Measurements from ENCODE around the gene MYORG.

Gene MYORG

DNA sequence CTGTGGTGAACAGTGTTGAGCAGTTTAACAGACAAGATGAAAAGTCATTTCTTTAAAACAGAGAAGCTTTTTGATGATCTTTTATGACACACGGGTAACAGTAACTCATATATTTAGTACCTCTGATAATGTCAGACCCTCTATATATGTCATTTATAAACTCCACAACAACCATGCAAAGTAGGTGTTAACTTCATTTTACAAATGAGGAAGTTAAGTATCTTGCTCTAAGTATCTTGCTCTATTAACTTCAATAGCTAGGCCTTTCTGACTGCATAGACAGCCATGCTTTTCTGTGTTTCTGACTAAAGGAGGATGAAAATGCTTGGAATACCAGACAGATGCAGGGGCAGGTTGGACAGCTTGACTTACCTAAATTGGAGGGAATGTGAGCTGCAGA lies 45.5 kb downstream of the MYORG start:
- DNase-seq: no peak

DNA sequence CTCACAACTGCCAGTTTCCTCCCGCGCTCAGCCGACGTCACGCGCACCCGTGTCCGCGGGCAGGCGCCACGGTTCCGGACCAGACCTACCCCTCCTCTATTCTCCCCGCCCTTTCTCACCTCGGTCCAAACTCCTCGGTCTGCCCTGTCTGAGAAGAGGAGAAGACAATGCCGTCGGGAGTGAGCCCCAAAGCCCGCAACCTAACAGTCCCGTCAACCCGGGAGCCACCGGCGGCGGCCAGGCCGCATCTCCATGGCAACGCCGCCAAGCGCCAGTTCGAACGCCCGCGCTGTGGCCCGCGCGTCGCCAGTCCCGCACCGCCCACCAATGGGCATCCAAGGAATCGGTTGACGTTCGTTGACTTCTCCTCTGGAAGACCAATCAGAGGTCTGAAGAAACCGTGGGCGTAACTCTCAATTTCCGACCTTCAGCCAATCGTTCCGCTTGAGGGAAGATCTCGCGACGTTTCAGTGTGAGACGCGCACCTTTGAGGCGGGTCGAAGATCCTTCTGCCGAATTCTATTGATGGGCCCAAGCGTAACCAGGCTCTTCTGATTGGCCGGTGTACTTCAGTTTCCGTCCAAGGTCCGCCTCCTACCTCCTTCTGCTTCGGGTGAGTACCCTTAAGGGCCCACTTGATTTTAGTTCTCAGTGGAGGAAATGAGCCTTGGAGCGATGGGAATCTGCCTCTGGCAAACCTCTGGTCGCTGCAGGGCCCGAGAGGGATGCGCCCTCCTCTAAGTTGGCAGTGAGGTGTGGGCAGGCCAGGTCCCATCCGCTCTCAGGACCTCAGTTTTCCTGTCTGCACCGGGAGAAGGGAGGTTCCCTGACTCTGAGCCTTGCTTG lies 47.5 kb downstream of the MYORG start, which contains the start of the genes KIF24 and NUDT2:
Gene KIF24 (minus strand): TSS at position 282 of the 846 bp plus-strand sequence. CDS start 17,922 bp downstream, outside the sequence.
Gene NUDT2 (plus strand): TSS at position 583 of the 846 bp plus-strand sequence. CDS start 9,471 bp downstream, outside the sequence.
- DNase-seq: peak; percentile 96

DNA sequence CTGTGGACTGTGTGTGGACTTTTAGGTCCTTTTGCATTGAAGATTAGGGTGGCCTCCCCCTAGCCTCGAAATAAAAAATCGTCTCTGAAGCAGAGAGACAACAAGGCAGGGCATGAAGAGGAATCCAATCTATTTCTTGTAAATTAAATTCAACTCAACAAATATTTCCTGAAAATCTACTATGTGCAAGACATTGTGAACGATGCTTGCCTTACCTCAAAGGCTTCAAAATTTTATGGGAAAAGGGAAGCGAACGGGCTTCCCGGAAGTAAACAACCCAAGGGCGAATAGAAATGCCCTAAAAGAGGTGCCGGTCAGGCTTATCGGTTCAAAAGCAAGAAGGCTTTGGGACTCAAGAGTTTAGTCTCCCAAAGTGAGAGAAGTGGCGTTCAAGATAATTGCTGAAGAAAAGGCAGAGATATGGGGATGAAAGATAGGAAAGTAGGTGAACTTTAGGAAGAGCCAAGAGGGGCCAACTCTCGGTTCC lies 48.2 kb downstream of the MYORG start:
- DNase-seq: no peak

DNA sequence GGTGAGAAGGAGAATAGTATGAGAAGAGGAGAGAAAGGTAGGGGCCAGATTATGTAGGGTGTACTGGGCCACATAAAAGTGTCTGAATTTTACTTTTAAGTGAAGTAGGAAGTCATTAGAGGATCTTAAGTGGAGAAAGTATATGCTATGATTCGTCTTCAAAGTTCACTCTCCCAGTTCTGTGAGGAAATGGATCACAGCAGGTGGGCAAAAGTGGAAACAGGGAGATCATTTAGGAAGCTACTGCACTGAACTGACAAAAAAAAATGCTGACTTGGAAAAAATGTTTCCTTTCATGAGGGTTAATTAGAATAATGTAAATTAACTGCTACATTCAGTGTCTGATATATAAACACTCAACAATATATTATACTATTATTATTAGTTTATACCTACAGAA lies 50.0 kb downstream of the MYORG start:
- no peak for DNase-seq

DNA sequence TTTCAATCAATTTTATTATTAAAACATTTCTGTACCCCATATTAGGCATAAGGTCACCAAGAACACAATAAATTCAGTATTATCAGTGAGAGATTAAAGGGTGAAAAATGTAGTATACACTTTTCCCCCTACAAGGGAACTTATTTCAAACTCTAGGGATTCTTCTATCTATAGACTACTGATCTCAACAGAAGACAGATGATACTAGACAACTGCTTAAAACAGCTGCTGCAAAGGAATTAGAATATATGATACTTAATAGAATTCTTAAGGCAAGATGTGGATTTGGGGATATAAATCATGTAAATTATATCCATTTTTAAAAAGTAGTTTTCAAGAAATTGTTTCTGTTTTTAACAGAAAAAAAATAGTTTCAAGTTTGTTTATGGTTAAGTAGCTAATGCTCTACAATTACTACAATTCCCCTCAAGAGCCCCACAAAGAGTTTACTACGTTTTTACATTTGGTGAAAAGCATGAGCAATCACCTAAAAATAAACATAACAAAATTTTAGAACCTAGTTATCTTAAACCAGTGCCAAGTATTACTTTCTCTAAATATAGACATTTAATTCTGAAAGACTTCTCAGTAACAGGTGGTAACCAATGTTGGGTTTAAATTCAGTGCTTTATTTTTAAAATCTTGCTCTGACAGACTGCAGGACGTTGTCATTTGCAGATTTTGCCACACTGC lies 53.7 kb downstream of the MYORG start:
- DNase-seq: no peak

DNA sequence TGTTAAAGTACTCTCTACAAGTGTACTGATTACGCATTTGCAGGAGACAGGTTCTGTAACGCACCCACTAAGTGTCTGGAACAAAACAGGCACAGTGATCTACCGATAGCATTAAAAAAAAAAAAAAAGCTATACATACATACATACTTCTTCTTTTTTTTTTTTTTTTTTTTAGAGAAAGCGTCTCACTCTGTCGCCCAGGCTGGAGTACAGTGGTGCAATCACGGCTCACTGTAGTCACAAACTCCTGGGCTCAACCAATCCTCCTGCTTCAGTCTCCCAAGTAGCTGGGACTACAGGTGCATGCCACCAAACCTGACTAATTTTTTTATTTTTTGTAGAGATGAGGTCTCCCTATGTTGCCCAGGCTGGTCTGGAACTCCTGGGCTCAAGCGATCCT lies 55.2 kb downstream of the MYORG start:
- no peak for DNase-seq

DNA sequence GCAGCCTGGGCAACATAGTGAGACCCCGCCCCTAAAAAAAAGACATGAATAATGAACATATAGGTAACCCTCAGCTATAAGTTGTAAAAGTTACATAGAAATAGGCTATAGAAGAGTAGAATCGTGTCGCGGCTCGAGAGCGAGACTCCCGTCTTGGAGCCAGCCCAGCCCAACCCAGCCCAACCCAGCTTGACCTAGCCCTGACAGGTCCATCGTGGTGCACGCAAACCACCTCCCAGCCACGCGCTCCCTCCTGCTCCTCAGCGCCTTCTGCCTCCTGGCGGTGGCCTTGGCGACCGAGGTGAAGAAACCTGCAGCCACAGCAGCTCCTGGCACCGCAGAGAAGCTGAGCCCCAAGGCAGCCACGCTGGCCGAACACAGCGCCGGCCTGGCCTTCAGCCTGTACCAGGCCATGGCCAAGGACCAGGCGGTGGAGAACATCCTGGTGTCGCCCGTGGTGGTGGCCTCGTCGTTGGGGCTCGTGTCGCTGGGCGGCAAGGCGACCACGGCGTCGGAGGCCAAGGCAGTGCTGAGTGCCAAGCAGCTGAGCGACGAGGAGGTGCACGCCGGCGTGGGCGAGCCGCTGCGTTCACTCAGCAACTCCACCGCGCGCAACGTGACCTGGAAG lies 58.4 kb downstream of the MYORG start:
- no peak for DNase-seq

DNA sequence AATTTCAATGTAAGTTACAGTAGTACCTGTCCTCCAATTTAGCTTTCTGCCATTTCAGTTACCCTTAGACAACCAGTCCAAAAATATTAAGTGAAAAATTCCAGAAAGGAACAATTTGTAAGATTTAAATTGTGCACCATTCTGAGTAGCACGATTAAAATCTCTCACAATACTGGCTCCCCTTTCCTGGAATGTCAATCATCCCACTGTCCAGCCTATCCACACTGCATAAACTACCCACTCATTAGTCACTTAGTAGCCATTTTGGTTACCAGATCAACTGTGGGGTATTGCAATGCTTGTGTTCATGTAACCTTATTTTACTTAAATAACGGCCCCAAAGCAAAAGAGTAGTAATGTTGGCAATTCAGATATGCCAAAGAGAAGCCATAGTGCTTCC lies 59.3 kb downstream of the MYORG start:
- no peak for DNase-seq

Measured in retina (tissue), 1 donor.